A549 (cell line): ENCODE measurements around the gene PLPP3. TPM values are rescaled to one million over a fixed set of nuclear protein-coding genes. Genes with fewer than 3 reads are reported as not detected.

Source experiments
- ATAC-seq, 2 experiments: fragments of 200-7000 bp in 1 of 2; fragments of >200 bp in 1 of 2; cut with Nextera tagmentation in 1 of 2; cut with Tn5 transposase in 1 of 2; 3 replicates each; pipeline versions ENCODE4 v1.8.0 to v1.9.1; 2018 to 2020; ENCODE audit warnings: mild to moderate bottlenecking in 1 of 2, moderate library complexity in 1 of 2
- CTCF ChIA-PET: fragments of 300-600 bp; sonication (Branson Sonifier 250); formaldehyde crosslinking; extraction: SDS; loops from one replicate; lab custom pipeline; 2021; ENCODE audit warnings: antibody characterized with exemption, inconsistent platforms; lab: Yijun Ruan, JAX
- POLR2A ChIA-PET: fragments of 350-600 bp; formaldehyde crosslinking; extraction: SDS; loops from one replicate; lab custom pipeline; 2021; ENCODE audit warnings: antibody characterized with exemption, inconsistent platforms; lab: Yijun Ruan, JAX
- DNase-seq, 2 experiments: peaks; one replicate each; pipeline versions ENCODE4 v3.0.0 to v3.0.0-alpha.2; 2011 to 2016; ENCODE audit warnings: low read depth in 1 of 2, low spot score in 1 of 2
- FAIRE-seq: peaks from 2 replicates; lab custom pipeline; 2011; peaks lifted over from hg19 to GRCh38; lab: Jason Lieb, UNC
- H3K27ac ChIP-seq, 2 experiments: fragments of >200 bp; sonication (Bioruptor Twin); formaldehyde crosslinking; 3 replicates each; pipeline ENCODE4 v1.5.1; 2016 to 2017
- H3K4me1 ChIP-seq: fragments of >200 bp; sonication (Bioruptor Twin); formaldehyde crosslinking; 3 replicates; pipeline ENCODE4 v1.6.1; 2016
- H3K4me2 ChIP-seq: fragments of >200 bp; sonication (Bioruptor Twin); formaldehyde crosslinking; 3 replicates; pipeline ENCODE4 v1.6.1; 2016
- H3K4me3 ChIP-seq: fragments of >200 bp; sonication (Bioruptor Twin); formaldehyde crosslinking; 3 replicates; pipeline ENCODE4 v1.5.1; 2016
- H3K9me3 ChIP-seq: fragments of >200 bp; sonication (Bioruptor Twin); formaldehyde crosslinking; 3 replicates; pipeline ENCODE4 v1.6.1; 2016
- CEBPB ChIP-seq, 2 experiments: fragments of >200 bp in 1 of 2; sonication (Bioruptor Twin) in 1 of 2; formaldehyde crosslinking in 1 of 2; IDR thresholded peaks; 2 replicates each; pipeline ENCODE4 v1.6.1; 2012 to 2016
- CHD2 ChIP-seq: fragments of 150-350 bp; IDR thresholded peaks from 2 replicates; pipeline ENCODE4 v1.6.1; 2014; ENCODE audit warnings: low read length; ENCODE audit not compliant: partially characterized antibody
- CHD4 ChIP-seq: fragments of 200-600 bp; sonication (generic); IDR thresholded peaks from 2 replicates; pipeline ENCODE4 v1.6.1; 2016; ENCODE audit warnings: antibody characterized with exemption, mild to moderate bottlenecking, borderline replicate concordance
- ESRRA ChIP-seq: fragments of 150-350 bp; IDR thresholded peaks from 2 replicates; pipeline ENCODE4 v1.6.1; 2014; ENCODE audit warnings: mild to moderate bottlenecking, low read length, borderline replicate concordance
- FOSL2 ChIP-seq, 2 experiments: fragments of 450-650 bp in 1 of 2; fragments of >200 bp in 1 of 2; sonication (Bioruptor Twin) in 1 of 2; formaldehyde crosslinking; IDR thresholded peaks; 2 replicates each; pipeline versions ENCODE4 v1.5.0 to v1.6.1; 2016 to 2020; ENCODE audit warnings: mild to moderate bottlenecking in 1 of 2, moderate library complexity in 1 of 2
- FOXS1 ChIP-seq: fragments of 250-450 bp; sonication (Bioruptor Pico); IDR thresholded peaks from 2 replicates; pipeline ENCODE4 v1.5.0; 2020; ENCODE audit warnings: mild to moderate bottlenecking, moderate library complexity
- HOXA7 ChIP-seq: fragments of 250-450 bp; sonication (Bioruptor Pico); IDR thresholded peaks from 2 replicates; pipeline ENCODE4 v1.5.0; 2020; ENCODE audit warnings: mild to moderate bottlenecking, moderate library complexity
- HOXB13 ChIP-seq: fragments of 250-450 bp; sonication (Bioruptor Pico); IDR thresholded peaks from 2 replicates; pipeline ENCODE4 v1.5.0; 2020; ENCODE audit warnings: low read depth, mild to moderate bottlenecking, moderate library complexity
- HOXB5 ChIP-seq: fragments of 250-450 bp; sonication (Bioruptor Pico); IDR thresholded peaks from 2 replicates; pipeline ENCODE4 v1.5.0; 2020; ENCODE audit warnings: mild to moderate bottlenecking, moderate library complexity
- JUNB ChIP-seq: fragments of >200 bp; sonication (Bioruptor Twin); formaldehyde crosslinking; IDR thresholded peaks from 2 replicates; pipeline ENCODE4 v1.6.1; 2016
- KDM1A ChIP-seq: fragments of 200-600 bp; sonication (generic); IDR thresholded peaks from 2 replicates; pipeline ENCODE4 v1.6.1; 2016; ENCODE audit warnings: low read depth, mild to moderate bottlenecking
- MAFK ChIP-seq: fragments of 450-650 bp; IDR thresholded peaks from 2 replicates; pipeline ENCODE4 v1.6.1; 2014; ENCODE audit not compliant: partially characterized antibody
- MAZ ChIP-seq: fragments of 150-350 bp; IDR thresholded peaks from 2 replicates; pipeline ENCODE4 v1.6.1; 2014; ENCODE audit warnings: antibody characterized with exemption, low read depth, low read length, borderline replicate concordance
- NPAS2 ChIP-seq: fragments of 250-450 bp; sonication (Bioruptor Pico); IDR thresholded peaks from 2 replicates; pipeline ENCODE4 v1.8.0; 2022; ENCODE audit warnings: mild to moderate bottlenecking, moderate library complexity, borderline replicate concordance
- NR3C1 ChIP-seq: fragments of >200 bp; sonication (Bioruptor Twin); formaldehyde crosslinking; IDR thresholded peaks from 3 replicates; pipeline ENCODE4 v1.6.1; 2017
- PHF8 ChIP-seq: fragments of 200-600 bp; sonication (generic); IDR thresholded peaks from 2 replicates; pipeline ENCODE4 v1.6.1; 2016; ENCODE audit warnings: low read depth, mild to moderate bottlenecking, antibody characterized with exemption, moderate library complexity, borderline replicate concordance
- POLR2AphosphoS2 ChIP-seq: conservative IDR thresholded peaks from 2 replicates; pipeline ENCODE4 v1.6.1; 2012; ENCODE audit warnings: low read length, improper control_type of control experiment, inconsistent platforms
- RAD21 ChIP-seq, 2 experiments: fragments of >200 bp in 1 of 2; sonication (Bioruptor Twin) in 1 of 2; formaldehyde crosslinking in 1 of 2; IDR thresholded peaks in 1 of 2; conservative IDR thresholded peaks in 1 of 2; 2 replicates in 1 of 2; 3 replicates in 1 of 2; pipeline ENCODE4 v1.6.1; 2012 to 2018; ENCODE audit warnings: inconsistent platforms in 1 of 2
- RARB ChIP-seq: fragments of 250-450 bp; sonication (Bioruptor Pico); IDR thresholded peaks from 2 replicates; pipeline ENCODE4 v1.8.0; 2021; ENCODE audit warnings: mild to moderate bottlenecking, moderate library complexity
- RFX5 ChIP-seq: fragments of 450-650 bp; IDR thresholded peaks from 2 replicates; pipeline ENCODE4 v1.7.1; 2014; ENCODE audit warnings: antibody characterized with exemption, mild to moderate bottlenecking, moderate library complexity
- RNF2 ChIP-seq: fragments of 200-600 bp; sonication (generic); IDR thresholded peaks from 2 replicates; pipeline ENCODE4 v1.6.1; 2016; ENCODE audit warnings: low read depth, mild to moderate bottlenecking, antibody characterized with exemption, moderate library complexity, borderline replicate concordance
- SMC3 ChIP-seq: fragments of >200 bp; sonication (Bioruptor Twin); formaldehyde crosslinking; IDR thresholded peaks from 3 replicates; pipeline ENCODE4 v1.6.1; 2018; ENCODE audit warnings: inconsistent platforms
- TFCP2L1 ChIP-seq: fragments of 250-450 bp; sonication (Bioruptor Pico); IDR thresholded peaks from 2 replicates; pipeline ENCODE4 v1.5.0; 2021; ENCODE audit warnings: mild to moderate bottlenecking
- ZNF302 ChIP-seq: fragments of 250-450 bp; sonication (Bioruptor Pico); IDR thresholded peaks from 2 replicates; pipeline ENCODE4 v1.9.0; 2021; ENCODE audit warnings: inconsistent platforms, mild to moderate bottlenecking, moderate library complexity
- ZSCAN20 ChIP-seq: fragments of 250-450 bp; sonication (Bioruptor Pico); IDR thresholded peaks from 2 replicates; pipeline ENCODE4 v1.8.0; 2022; ENCODE audit warnings: mild to moderate bottlenecking, moderate library complexity
- WGBS: methylation state at CpG from one replicate; pipeline ENCODE4 v1.1.6; 2017; ENCODE audit errors: missing lambda C conversion rate; 5-methylcytosine and 5-hydroxymethylcytosine counted together
- polyA plus RNA-seq, 4 experiments: library from polyadenylated mRNA; depleted of rRNA in 3 of 4; stranded (reverse); fragments of >200 nt; fragmentation: RNase III in 1 of 4; extraction: RNeasy Plus Mini Kit Qiagen cat#74134 plus additional on column Dnase treatment in 1 of 4; gene quantifications; 2 replicates in 3 of 4; 3 replicates in 1 of 4; pipeline ENCODE4 v1.2.3, GENCODE V29; 2011 to 2017
- TF ChIP-seq, protein P1 (sequence below): fragments of 250-450 bp; sonication (Bioruptor Pico); IDR thresholded peaks from 2 replicates; pipeline ENCODE4 v1.5.0; 2021; ENCODE audit warnings: mild to moderate bottlenecking, moderate library complexity, borderline replicate concordance
- TF ChIP-seq, protein P2 (sequence below): fragments of 450-650 bp; IDR thresholded peaks from 2 replicates; pipeline ENCODE4 v1.6.1; 2014; ENCODE audit warnings: antibody characterized with exemption
- TF ChIP-seq, protein P3 (sequence below): fragments of 250-450 bp; sonication (Bioruptor Pico); IDR thresholded peaks from 2 replicates; pipeline ENCODE4 v1.5.0; 2020; ENCODE audit warnings: low read depth, mild to moderate bottlenecking, moderate library complexity
- TF ChIP-seq, protein P4 (sequence below): IDR thresholded peaks from 2 replicates; pipeline ENCODE4 v1.6.1; 2012
- TF ChIP-seq, protein P5 (sequence below): IDR thresholded peaks from 2 replicates; pipeline ENCODE4 v1.6.1; 2012; ENCODE audit warnings: low read depth, borderline replicate concordance
- TF ChIP-seq, protein P6 (sequence below): fragments of >200 bp; sonication (Bioruptor Twin); formaldehyde crosslinking; IDR thresholded peaks from 3 replicates; pipeline ENCODE4 v1.6.1; 2016

The PLPP3 gene
- polyA plus RNA-seq, 2 of the 4 experiments (the other 2 are of a cell fraction): 23.6 to 25.6 TPM

DNA sequence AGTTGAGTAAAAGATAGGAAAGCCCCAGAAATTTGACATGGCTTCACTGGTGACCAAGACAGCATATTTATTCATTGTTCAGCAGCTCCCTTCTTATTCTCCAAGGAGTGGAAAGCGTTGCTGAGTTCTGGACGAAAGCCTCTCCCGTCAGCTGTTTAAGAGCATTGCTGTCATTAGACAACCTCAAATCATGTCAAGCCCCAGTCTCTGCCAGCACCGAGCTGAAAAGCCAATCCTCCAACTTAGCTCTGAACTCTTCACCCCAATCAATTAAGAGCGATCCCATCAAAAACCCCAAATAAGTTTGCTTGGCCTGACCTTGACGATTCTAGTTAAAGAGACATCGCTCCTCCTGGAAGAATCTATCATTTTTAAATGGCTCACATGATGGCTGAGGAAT, 110.8 kb downstream of the PLPP3 start:
- no peak for TF ChIP-seq MAFK
- TF ChIP-seq RFX5: no peak
- no peak for TF ChIP-seq ESRRA
- TF ChIP-seq SMC3: no peak
- TF ChIP-seq TFCP2L1 (CRISPR knock-in tag): no peak
- TF ChIP-seq, protein P1, sequence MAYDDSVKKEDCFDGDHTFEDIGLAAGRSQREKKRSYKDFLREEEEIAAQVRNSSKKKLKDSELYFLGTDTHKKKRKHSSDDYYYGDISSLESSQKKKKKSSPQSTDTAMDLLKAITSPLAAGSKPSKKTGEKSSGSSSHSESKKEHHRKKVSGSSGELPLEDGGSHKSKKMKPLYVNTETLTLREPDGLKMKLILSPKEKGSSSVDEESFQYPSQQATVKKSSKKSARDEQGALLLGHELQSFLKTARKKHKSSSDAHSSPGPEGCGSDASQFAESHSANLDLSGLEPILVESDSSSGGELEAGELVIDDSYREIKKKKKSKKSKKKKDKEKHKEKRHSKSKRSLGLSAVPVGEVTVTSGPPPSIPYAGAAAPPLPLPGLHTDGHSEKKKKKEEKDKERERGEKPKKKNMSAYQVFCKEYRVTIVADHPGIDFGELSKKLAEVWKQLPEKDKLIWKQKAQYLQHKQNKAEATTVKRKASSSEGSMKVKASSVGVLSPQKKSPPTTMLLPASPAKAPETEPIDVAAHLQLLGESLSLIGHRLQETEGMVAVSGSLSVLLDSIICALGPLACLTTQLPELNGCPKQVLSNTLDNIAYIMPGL: no peak
- TF ChIP-seq, protein P2, sequence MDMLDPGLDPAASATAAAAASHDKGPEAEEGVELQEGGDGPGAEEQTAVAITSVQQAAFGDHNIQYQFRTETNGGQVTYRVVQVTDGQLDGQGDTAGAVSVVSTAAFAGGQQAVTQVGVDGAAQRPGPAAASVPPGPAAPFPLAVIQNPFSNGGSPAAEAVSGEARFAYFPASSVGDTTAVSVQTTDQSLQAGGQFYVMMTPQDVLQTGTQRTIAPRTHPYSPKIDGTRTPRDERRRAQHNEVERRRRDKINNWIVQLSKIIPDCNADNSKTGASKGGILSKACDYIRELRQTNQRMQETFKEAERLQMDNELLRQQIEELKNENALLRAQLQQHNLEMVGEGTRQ: no peak
- no peak for TF ChIP-seq ZSCAN20 (CRISPR knock-in tag)
- no peak for TF ChIP-seq CEBPB (IDR thresholded peaks at IDR 0.05)
- TF ChIP-seq ZNF302: no peak
- no peak for TF ChIP-seq RAD21 (conservative IDR thresholded peaks at IDR 0.05 in 1 of 2, IDR thresholded peaks at IDR 0.05 in 1 of 2)
- no peak for TF ChIP-seq KDM1A
- TF ChIP-seq POLR2AphosphoS2: no peak
- H3K4me3 ChIP-seq: no peak overlapping the region
- 80% methylated on average over 7 of the region's 7 CpGs for WGBS
- FAIRE-seq (no peak), ATAC-seq (no peak), DNase-seq (no peak)
- CTCF ChIA-PET: interaction anchor here (0.7 kb wide), 1 partner anchor 783 kb away, joined by 3 read pairs; no protein-coding TSS in a partner anchor
- no peak overlapping the region for H3K27ac ChIP-seq
- H3K4me1 ChIP-seq: peaks cover under 1% of the 10 kb centered on the region; the same call in 1 of the 3 replicates
- POLR2A ChIA-PET: no interaction called here
- H3K9me3 ChIP-seq: no peaks in the 10 kb centered on the region
- no peak overlapping the region for H3K4me2 ChIP-seq

DNA sequence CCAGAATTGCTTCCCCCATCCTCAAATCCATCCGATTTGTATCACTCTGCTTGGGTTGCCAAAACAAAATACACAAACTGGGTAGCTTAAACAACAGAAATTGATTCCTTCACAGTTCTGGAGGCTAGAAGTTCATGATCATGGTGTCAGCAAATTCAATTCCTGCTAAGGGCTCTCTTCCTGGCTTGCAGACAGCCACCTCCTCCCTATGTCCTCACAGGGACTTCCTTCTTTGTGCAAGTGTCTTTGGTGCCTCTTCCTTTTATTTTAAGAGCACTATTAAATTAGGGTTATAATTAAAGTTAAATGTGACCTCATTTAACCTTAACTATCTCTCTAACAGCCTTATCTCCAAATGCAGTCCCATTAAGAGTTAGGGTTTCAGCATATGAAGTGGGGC, 112.8 kb downstream of the PLPP3 start:
- H3K4me1 ChIP-seq: no peaks in the 10 kb centered on the region
- no peak for DNase-seq
- no peaks in the 10 kb centered on the region for H3K9me3 ChIP-seq
- ChIA-PET POLR2A (no interaction called here), CTCF (interaction anchor here (0.7 kb wide), 1 partner anchor 17 kb away, joined by 3 read pairs; no protein-coding TSS in a partner anchor)
- H3K4me3 ChIP-seq: no peak overlapping the region
- 88% methylated on average over 1 of the region's 1 CpG for WGBS
- TF ChIP-seq, protein P3, sequence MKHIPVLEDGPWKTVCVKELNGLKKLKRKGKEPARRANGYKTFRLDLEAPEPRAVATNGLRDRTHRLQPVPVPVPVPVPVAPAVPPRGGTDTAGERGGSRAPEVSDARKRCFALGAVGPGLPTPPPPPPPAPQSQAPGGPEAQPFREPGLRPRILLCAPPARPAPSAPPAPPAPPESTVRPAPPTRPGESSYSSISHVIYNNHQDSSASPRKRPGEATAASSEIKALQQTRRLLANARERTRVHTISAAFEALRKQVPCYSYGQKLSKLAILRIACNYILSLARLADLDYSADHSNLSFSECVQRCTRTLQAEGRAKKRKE: no peak
- TF ChIP-seq, protein P4, sequence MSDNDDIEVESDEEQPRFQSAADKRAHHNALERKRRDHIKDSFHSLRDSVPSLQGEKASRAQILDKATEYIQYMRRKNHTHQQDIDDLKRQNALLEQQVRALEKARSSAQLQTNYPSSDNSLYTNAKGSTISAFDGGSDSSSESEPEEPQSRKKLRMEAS: no peak
- TF ChIP-seq HOXA7 (CRISPR knock-in tag): no peak
- no peak for TF ChIP-seq MAFK
- no peak for TF ChIP-seq RARB (CRISPR knock-in tag)
- no peak for TF ChIP-seq POLR2AphosphoS2
- TF ChIP-seq, protein P5, sequence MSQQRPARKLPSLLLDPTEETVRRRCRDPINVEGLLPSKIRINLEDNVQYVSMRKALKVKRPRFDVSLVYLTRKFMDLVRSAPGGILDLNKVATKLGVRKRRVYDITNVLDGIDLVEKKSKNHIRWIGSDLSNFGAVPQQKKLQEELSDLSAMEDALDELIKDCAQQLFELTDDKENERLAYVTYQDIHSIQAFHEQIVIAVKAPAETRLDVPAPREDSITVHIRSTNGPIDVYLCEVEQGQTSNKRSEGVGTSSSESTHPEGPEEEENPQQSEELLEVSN: no peak
- no peak for TF ChIP-seq MAZ
- TF ChIP-seq NPAS2 (CRISPR knock-in tag): no peak
- TF ChIP-seq, protein P6, sequence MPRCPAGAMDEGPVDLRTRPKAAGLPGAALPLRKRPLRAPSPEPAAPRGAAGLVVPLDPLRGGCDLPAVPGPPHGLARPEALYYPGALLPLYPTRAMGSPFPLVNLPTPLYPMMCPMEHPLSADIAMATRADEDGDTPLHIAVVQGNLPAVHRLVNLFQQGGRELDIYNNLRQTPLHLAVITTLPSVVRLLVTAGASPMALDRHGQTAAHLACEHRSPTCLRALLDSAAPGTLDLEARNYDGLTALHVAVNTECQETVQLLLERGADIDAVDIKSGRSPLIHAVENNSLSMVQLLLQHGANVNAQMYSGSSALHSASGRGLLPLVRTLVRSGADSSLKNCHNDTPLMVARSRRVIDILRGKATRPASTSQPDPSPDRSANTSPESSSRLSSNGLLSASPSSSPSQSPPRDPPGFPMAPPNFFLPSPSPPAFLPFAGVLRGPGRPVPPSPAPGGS: no peak
- TF ChIP-seq HOXB13 (CRISPR knock-in tag): no peak
- no peak for TF ChIP-seq FOSL2 (IDR thresholded peaks at IDR 0.05)
- no peak for TF ChIP-seq FOSL2 (CRISPR knock-in tag; IDR thresholded peaks at IDR 0.05)
- no peak for TF ChIP-seq HOXB5 (CRISPR knock-in tag)
- TF ChIP-seq FOXS1: no peak
- no peak for TF ChIP-seq JUNB
- TF ChIP-seq CHD2: no peak
- TF ChIP-seq CHD4: no peak
- TF ChIP-seq PHF8: no peak
- no peak for TF ChIP-seq NR3C1
- TF ChIP-seq RNF2: no peak
- H3K4me2 ChIP-seq: no peak overlapping the region
- no peak for FAIRE-seq
- no peak overlapping the region for H3K27ac ChIP-seq
- ATAC-seq: no peak
